Measurements from ENCODE around the gene PSAPL1. TPM values are rescaled to one million over a fixed set of nuclear protein-coding genes. Genes with fewer than 3 reads are reported as not detected.

The PSAPL1 gene
- total and polyA plus RNA-seq, 8 donors, result 0.03 to 37.5 (median 5.7) TPM; not detected in 2

DNA sequence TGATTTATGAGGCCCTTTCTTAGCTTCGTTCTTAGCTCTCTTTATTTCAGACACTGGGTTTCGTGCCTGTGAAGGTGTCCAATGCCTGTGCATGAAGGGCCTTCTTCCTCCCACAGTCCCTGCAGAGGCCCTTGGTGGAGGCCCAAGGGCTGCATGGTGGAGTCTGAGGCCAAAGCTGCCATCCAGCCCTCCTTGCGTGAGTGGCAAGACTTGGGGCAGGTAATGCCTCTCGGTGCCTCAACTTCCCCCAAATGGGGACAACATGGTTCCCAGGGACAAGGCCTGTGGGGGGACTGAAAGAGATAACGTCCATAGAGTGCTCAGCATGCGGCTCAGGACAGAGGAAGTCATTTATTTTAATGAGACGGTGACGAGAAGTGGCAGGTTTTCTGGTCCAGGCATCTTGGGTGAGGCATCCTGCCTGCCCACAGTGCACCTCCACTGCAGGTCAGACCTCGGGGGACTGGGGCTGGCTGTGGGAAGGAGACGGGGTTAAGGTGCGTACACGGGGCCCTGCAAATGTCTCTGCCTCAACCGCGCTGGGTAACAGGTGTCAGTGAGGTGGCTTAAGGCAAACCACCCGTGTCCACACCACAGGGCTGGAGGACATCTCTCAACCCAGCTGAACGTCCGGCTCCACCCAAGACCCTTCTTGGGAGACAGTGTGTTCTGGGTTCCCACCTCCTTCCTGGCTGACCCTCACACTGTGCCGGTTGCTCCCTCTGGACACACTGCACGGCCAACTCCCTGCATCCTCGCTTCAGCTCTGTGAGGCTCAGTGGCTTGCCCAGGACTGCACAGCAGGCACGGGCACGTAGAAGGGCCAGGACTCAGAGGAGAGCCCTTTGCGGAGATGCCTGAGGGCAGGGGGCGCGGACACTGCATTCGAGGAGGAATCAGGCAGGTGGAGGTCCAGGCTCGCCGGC, 50.5 kb downstream of the PSAPL1 start:
- intact Hi-C loops (cut with DNase I; ENCODE audit: low total_unique reads), result no loop called here
- no peaks in the 10 kb centered on the region for H3K36me3 ChIP-seq
- DNase-seq, result no peak
- no peak overlapping the region for H3K27ac ChIP-seq
- TF ChIP-seq POLR2A (IDR thresholded peaks at IDR 0.05) (no peak), EP300 (IDR thresholded peaks at IDR 0.05) (no peak), CTCF (IDR thresholded peaks at IDR 0.05) (no peak), POLR2AphosphoS5 (IDR thresholded peaks at IDR 0.05) (no peak)
- no peaks in the 10 kb centered on the region for H3K9me3 ChIP-seq
- 80 to 84% (median 83%) methylated on average over 26 to 28 of the region's 28 CpGs for WGBS, 5 donors
- peaks cover 0 to 8% (median 2%) of the 10 kb centered on the region in 4 donors for H3K4me1 ChIP-seq
- no peak overlapping the region for H3K4me3 ChIP-seq
- peaks cover 0 to 8% (median 2%) of the 10 kb centered on the region in 3 donors for H3K27me3 ChIP-seq

- DNase-seq, result no peak
These were observed 51.5 kb downstream of the PSAPL1 start for GRCh38 chr4:7383266-7383665.

DNA sequence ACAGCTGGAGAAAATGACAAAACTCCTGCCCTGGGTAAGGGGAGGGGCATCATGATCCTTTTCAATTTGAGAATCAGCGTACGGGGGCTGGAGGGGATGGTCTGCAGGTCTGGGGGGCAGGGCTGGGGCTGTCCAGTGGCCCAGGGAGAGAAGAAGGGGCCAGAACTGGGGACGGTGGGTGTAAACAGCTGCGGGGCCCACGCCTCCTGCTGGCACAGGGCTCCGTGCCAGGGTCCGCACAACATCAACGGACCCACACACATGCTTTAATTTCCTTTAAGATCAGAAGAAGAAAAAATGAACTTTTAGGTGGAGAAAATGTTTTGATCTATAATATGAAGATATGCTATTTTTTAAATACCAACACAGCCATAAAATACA, 52.1 kb downstream of the PSAPL1 start:
- TF ChIP-seq CTCF (IDR thresholded peaks at IDR 0.05) (no peak), POLR2A (IDR thresholded peaks at IDR 0.05) (no peak), EP300 (IDR thresholded peaks at IDR 0.05) (no peak), POLR2AphosphoS5 (IDR thresholded peaks at IDR 0.05) (no peak)
- H3K4me3 ChIP-seq, result no peak overlapping the region
- no peak for DNase-seq

More at GRCh38 chr4:7383266-7383665, 51.5 kb downstream of the PSAPL1 start:
- Histone ChIP-seq H3K4me1 (peaks cover 0 to 8% (median 2%) of the 10 kb centered on the region in 4 donors), H3K9me3 (peaks cover 0 to 5% (median 0%) of the 10 kb centered on the region in 4 donors), H3K36me3 (no peaks in the 10 kb centered on the region), H3K27me3 (peaks cover 0 to 11% (median 8%) of the 10 kb centered on the region in 3 donors), H3K4me3 (no peak overlapping the region), H3K27ac (no peak overlapping the region)
- no peak for TF ChIP-seq CTCF (IDR thresholded peaks at IDR 0.05)
- TF ChIP-seq EP300 (IDR thresholded peaks at IDR 0.05), result no peak
- TF ChIP-seq POLR2A (IDR thresholded peaks at IDR 0.05), result no peak
- no peak for TF ChIP-seq POLR2AphosphoS5 (IDR thresholded peaks at IDR 0.05)
- intact Hi-C loops (cut with DNase I; ENCODE audit: low total_unique reads), result no loop called here
- WGBS, 5 donors, result 85 to 93% (median 89%) methylated on average over 8 of the region's 8 CpGs

DNA sequence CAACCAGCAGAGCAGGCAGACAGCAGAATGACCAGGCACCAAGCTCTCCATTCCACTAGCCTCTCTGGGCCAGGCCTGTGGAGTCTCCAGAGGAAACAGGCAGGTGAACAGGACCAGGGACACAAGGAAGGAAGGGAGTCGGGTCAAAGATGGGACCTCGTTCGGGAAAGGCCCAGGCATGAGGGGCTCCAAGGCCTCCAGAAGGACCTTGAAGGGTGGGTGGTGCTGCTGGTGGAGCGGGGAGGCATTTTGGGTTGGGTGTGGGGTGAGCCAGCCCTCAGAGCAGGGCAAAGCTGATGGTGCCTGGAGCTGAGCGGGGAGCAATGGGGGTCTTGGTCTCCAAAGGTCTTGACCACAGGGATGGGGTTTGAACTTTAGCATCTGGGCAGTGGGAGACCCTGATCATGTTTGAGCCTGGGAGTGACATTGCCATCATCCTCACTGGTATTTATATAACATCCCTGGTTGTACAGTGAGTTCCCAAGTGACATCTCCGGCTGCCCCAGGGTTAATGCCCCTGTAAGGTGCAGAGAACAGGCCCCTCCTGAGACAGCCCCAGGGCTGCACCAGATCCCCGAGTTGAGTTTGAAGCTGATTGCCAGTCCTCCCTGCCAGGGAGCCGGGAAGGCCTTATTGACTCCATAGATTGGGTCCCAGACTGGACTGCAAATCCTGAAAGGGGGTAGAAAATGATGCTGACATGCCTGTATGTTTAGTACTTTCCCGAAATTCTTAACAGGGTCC, 52.7 kb downstream of the PSAPL1 start:
- no peak overlapping the region for H3K4me3 ChIP-seq
- no peaks in the 10 kb centered on the region for H3K36me3 ChIP-seq
- TF ChIP-seq CTCF (IDR thresholded peaks at IDR 0.05), result no peak
- no peak for TF ChIP-seq POLR2AphosphoS5 (IDR thresholded peaks at IDR 0.05)
- TF ChIP-seq EP300 (IDR thresholded peaks at IDR 0.05), result no peak
- TF ChIP-seq POLR2A (IDR thresholded peaks at IDR 0.05), result no peak
- 76 to 90% (median 87%) methylated on average over 6 to 9 of the region's 9 CpGs for WGBS, 5 donors
- peaks cover 0 to 5% (median 0%) of the 10 kb centered on the region in 4 donors for H3K9me3 ChIP-seq
- intact Hi-C loops (cut with DNase I; ENCODE audit: low total_unique reads), result no loop called here
- no peak overlapping the region for H3K27ac ChIP-seq
- H3K27me3 ChIP-seq, result peaks cover 0 to 15% (median 8%) of the 10 kb centered on the region in 3 donors
- DNase-seq, result peak in 1 of 2 donors; percentile 15
- peaks cover 0 to 8% (median 2%) of the 10 kb centered on the region in 4 donors for H3K4me1 ChIP-seq

More for the DNA sequence above, 52.1 kb downstream of the PSAPL1 start:
- WGBS, 5 donors, result 56 to 84% (median 63%) methylated on average over 7 to 8 of the region's 8 CpGs
- Histone ChIP-seq H3K4me1 (peaks cover 0 to 8% (median 2%) of the 10 kb centered on the region in 4 donors), H3K27ac (no peak overlapping the region), H3K36me3 (no peaks in the 10 kb centered on the region), H3K9me3 (peaks cover 0 to 5% (median 0%) of the 10 kb centered on the region in 4 donors), H3K27me3 (peaks cover 0 to 11% (median 8%) of the 10 kb centered on the region in 3 donors)
- intact Hi-C loops (cut with DNase I; ENCODE audit: low total_unique reads), result no loop called here
